SK-N-SH (cell line): Measurements from ENCODE around the gene PCSK5. TPM values are rescaled to one million over a fixed set of nuclear protein-coding genes. Genes with fewer than 3 reads are reported as not detected.

Source experiments
- CTCF ChIA-PET: fragments of 300-600, 350-600 bp; formaldehyde crosslinking; extraction: SDS; loops from one replicate; lab custom pipeline; 2021; lab: Yijun Ruan, JAX
- POLR2A ChIA-PET: fragments of 350-600 bp; sonication (Branson Sonifier 250); formaldehyde crosslinking; extraction: SDS; loops from one replicate; lab custom pipeline; 2020; ENCODE audit warnings: antibody characterized with exemption, inconsistent platforms; lab: Yijun Ruan, JAX
- DNase-seq: peaks from one replicate; pipeline ENCODE4 v3.0.0; 2012
- H2AFZ ChIP-seq: fragments of 200-600 bp; sonication (generic); 2 replicates; pipeline ENCODE4 v1.8.1; 2016; ENCODE audit warnings: antibody characterized with exemption, mild to moderate bottlenecking, low read depth
- H3F3A ChIP-seq: fragments of 200-600 bp; sonication (generic); replicated peaks from 2 replicates; pipeline ENCODE3; 2016; ENCODE audit warnings: antibody characterized with exemption, mild to moderate bottlenecking; ENCODE audit not compliant: insufficient read depth
- H3K27ac ChIP-seq, 2 experiments: fragments of 200-500 bp in 1 of 2; fragments of 200-600 bp in 1 of 2; sonication (Bioruptor generic) in 1 of 2; sonication (generic), shearing (Covaris generic) in 1 of 2; 2 replicates each; pipeline versions ENCODE4 v1.5.1 to v1.6.1; 2014 to 2016; ENCODE audit warnings: low read depth in 2 of 2, inconsistent platforms in 1 of 2, low read length in 1 of 2, mild to moderate bottlenecking in 1 of 2, mixed read lengths in 1 of 2
- H3K27me3 ChIP-seq: fragments of 200-600 bp; sonication (generic), shearing (Covaris generic); 2 replicates; pipeline ENCODE4 v1.6.1; 2016; ENCODE audit warnings: mixed run types; ENCODE audit not compliant: insufficient read depth
- H3K36me3 ChIP-seq, 2 experiments: fragments of 200-500 bp in 1 of 2; fragments of 200-600 bp in 1 of 2; sonication (Bioruptor generic) in 1 of 2; sonication (generic) in 1 of 2; replicated peaks in 1 of 2; 2 replicates each; pipeline versions ENCODE3 to v1.5.1; 2014 to 2016; ENCODE audit warnings: low read length in 1 of 2, mild to moderate bottlenecking in 1 of 2; ENCODE audit not compliant: insufficient read depth in 2 of 2, control insufficient read depth in 1 of 2
- H3K4me1 ChIP-seq, 2 experiments: fragments of 200-500 bp in 1 of 2; fragments of 200-600 bp in 1 of 2; sonication (Bioruptor generic) in 1 of 2; sonication (generic), shearing (Covaris generic) in 1 of 2; 2 replicates each; pipeline versions ENCODE4 v1.5.1 to v1.6.1; 2014 to 2016; ENCODE audit warnings: low read depth in 1 of 2, low read length in 1 of 2, mixed run types in 1 of 2; ENCODE audit not compliant: insufficient read depth in 2 of 2, control insufficient read depth in 1 of 2
- H3K4me2 ChIP-seq: fragments of 200-600 bp; sonication (generic), shearing (Covaris generic); 2 replicates; pipeline ENCODE4 v1.6.1; 2017; ENCODE audit warnings: mixed run types
- H3K4me3 ChIP-seq, 2 experiments: fragments of 200-500 bp in 1 of 2; fragments of 200-600 bp in 1 of 2; sonication (Bioruptor generic) in 1 of 2; sonication (generic), shearing (Covaris generic) in 1 of 2; 2 replicates each; pipeline versions ENCODE4 v1.5.1 to v1.8.1; 2014 to 2016; ENCODE audit warnings: low read depth in 2 of 2, inconsistent platforms in 1 of 2, low read length in 1 of 2, mild to moderate bottlenecking in 1 of 2, mixed read lengths in 1 of 2, moderate library complexity in 1 of 2
- H3K79me2 ChIP-seq: fragments of 200-600 bp; sonication (generic); 2 replicates; pipeline ENCODE4 v1.8.1; 2017; ENCODE audit warnings: mild to moderate bottlenecking; ENCODE audit not compliant: insufficient read depth
- H3K9ac ChIP-seq: fragments of 200-600 bp; sonication (generic); 2 replicates; pipeline ENCODE4 v1.6.1; 2017; ENCODE audit warnings: mixed run types
- H3K9me2 ChIP-seq: fragments of 200-600 bp; sonication (generic); 2 replicates; pipeline ENCODE4 v1.6.1; 2017; ENCODE audit warnings: mixed run types
- H3K9me3 ChIP-seq: fragments of 200-600 bp; sonication (generic); 2 replicates; pipeline ENCODE4 v1.6.1; 2017; ENCODE audit warnings: mixed run types, mild to moderate bottlenecking, moderate library complexity
- H4K20me1 ChIP-seq: fragments of 200-600 bp; sonication (generic); 2 replicates; pipeline ENCODE4 v1.6.1; 2017; ENCODE audit warnings: mild to moderate bottlenecking, mixed run types; ENCODE audit not compliant: insufficient read depth
- CHD2 ChIP-seq: fragments of 150-350 bp; IDR thresholded peaks from 2 replicates; pipeline ENCODE4 v1.6.1; 2018; ENCODE audit warnings: low read length; ENCODE audit not compliant: partially characterized antibody
- ELF1 ChIP-seq: IDR thresholded peaks from 2 replicates; pipeline ENCODE4 v1.4.0; 2012
- FOXJ3 ChIP-seq: sonication (generic); formaldehyde crosslinking; IDR thresholded peaks from 2 replicates; pipeline ENCODE4 v1.5.1; 2020; ENCODE audit warnings: mild to moderate bottlenecking, missing genetic modification reagents
- JUND ChIP-seq: IDR thresholded peaks from 2 replicates; pipeline ENCODE4 v1.4.0; 2012
- MEF2A ChIP-seq: IDR thresholded peaks from 2 replicates; pipeline ENCODE4 v1.4.0; 2012; ENCODE audit warnings: low read depth, borderline replicate concordance
- POLR2AphosphoS5 ChIP-seq: IDR thresholded peaks from 2 replicates; pipeline ENCODE4 v1.6.1; 2012; ENCODE audit warnings: low read depth, low read length
- RAD21 ChIP-seq: IDR thresholded peaks from 2 replicates; pipeline ENCODE4 v1.6.1; 2012; ENCODE audit warnings: mild to moderate bottlenecking, low read length
- RCOR1 ChIP-seq: fragments of 150-350 bp; IDR thresholded peaks from 2 replicates; pipeline ENCODE4 v1.6.1; 2017; ENCODE audit warnings: antibody characterized with exemption, low read length
- RFX5 ChIP-seq: IDR thresholded peaks from 2 replicates; pipeline ENCODE4 v1.6.1; 2012; ENCODE audit warnings: mild to moderate bottlenecking, improper control_type of control experiment, low read length
- RXRA ChIP-seq: IDR thresholded peaks from 2 replicates; pipeline ENCODE4 v1.4.0; 2012; ENCODE audit warnings: low read depth, mild to moderate bottlenecking, borderline replicate concordance
- SMC3 ChIP-seq: IDR thresholded peaks from 2 replicates; pipeline ENCODE4 v1.6.1; 2012; ENCODE audit warnings: low read depth, low read length, improper control_type of control experiment
- TAF1 ChIP-seq: IDR thresholded peaks from 2 replicates; pipeline ENCODE4 v1.6.1; 2012; ENCODE audit warnings: low read depth, mild to moderate bottlenecking, low read length, moderate library complexity, borderline replicate concordance
- TCF12 ChIP-seq: IDR thresholded peaks from 2 replicates; pipeline ENCODE4 v1.4.0; 2012
- TEAD4 ChIP-seq: IDR thresholded peaks from 2 replicates; pipeline ENCODE4 v1.4.0; 2012; ENCODE audit warnings: mild to moderate bottlenecking, borderline replicate concordance; ENCODE audit not compliant: insufficient read depth
- YY1 ChIP-seq: IDR thresholded peaks from 2 replicates; pipeline ENCODE4 v1.4.0; 2012; ENCODE audit warnings: low read depth, mild to moderate bottlenecking
- ZBTB33 ChIP-seq: IDR thresholded peaks from 2 replicates; pipeline ENCODE4 v1.4.0; 2012; ENCODE audit warnings: low read depth, borderline replicate concordance
- WGBS: methylation state at CpG from one replicate; pipeline ENCODE4 v1.1.6; 2017; ENCODE audit warnings: low lambda C conversion rate; 5-methylcytosine and 5-hydroxymethylcytosine counted together
- polyA plus RNA-seq, 3 experiments: library from polyadenylated mRNA; depleted of rRNA; stranded (reverse); fragments of >200 nt; gene quantifications; 2 replicates each; pipeline ENCODE4 v1.2.3, GENCODE V29; 2012
- TF ChIP-seq, protein P1 (sequence below): fragments of 200-600 bp; sonication (generic); IDR thresholded peaks from 2 replicates; pipeline ENCODE4 v1.6.1; 2017; ENCODE audit warnings: antibody characterized with exemption, mild to moderate bottlenecking, moderate library complexity
- TF ChIP-seq, protein P2 (sequence below): IDR thresholded peaks from 2 replicates; pipeline ENCODE4 v1.4.0; 2012; ENCODE audit warnings: low read depth, borderline replicate concordance
- TF ChIP-seq, protein P3 (sequence below): IDR thresholded peaks from 2 replicates; pipeline ENCODE4 v1.6.1; 2012; ENCODE audit warnings: mild to moderate bottlenecking, low read depth, low read length, moderate library complexity

PCSK5 gene
- polyA plus RNA-seq, 1 of the 3 experiments (the other 2 are of a cell fraction): 0.08 TPM

DNA sequence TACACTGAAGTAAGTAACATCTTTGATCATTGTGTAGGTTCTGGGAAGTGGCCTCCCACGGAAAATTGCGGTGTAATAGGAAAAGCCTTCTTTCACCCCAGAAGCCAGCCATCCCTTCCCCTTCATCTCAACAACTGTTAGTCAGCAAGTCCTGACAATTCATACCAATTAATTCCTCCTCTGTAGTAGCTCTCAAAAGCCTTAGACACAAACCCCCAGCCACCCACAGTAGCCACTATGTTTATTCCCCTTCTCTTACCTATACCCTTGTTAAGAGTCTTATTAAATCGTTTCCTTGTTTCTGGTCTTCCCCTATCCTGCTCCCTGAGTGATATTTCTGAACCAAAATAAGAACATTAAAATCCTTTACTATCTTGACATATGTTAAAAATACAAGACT is 143.6 kb downstream of the PCSK5 start:
- TF ChIP-seq TAF1: no peak
- no peak for TF ChIP-seq FOXJ3 (CRISPR knock-in tag)
- no peak for TF ChIP-seq TCF12
- TF ChIP-seq ZBTB33: no peak
- TF ChIP-seq TEAD4: no peak
- no peak for TF ChIP-seq RCOR1
- no peak for TF ChIP-seq RFX5
- TF ChIP-seq ELF1: no peak
- no peak for TF ChIP-seq SMC3
- TF ChIP-seq, protein P1, sequence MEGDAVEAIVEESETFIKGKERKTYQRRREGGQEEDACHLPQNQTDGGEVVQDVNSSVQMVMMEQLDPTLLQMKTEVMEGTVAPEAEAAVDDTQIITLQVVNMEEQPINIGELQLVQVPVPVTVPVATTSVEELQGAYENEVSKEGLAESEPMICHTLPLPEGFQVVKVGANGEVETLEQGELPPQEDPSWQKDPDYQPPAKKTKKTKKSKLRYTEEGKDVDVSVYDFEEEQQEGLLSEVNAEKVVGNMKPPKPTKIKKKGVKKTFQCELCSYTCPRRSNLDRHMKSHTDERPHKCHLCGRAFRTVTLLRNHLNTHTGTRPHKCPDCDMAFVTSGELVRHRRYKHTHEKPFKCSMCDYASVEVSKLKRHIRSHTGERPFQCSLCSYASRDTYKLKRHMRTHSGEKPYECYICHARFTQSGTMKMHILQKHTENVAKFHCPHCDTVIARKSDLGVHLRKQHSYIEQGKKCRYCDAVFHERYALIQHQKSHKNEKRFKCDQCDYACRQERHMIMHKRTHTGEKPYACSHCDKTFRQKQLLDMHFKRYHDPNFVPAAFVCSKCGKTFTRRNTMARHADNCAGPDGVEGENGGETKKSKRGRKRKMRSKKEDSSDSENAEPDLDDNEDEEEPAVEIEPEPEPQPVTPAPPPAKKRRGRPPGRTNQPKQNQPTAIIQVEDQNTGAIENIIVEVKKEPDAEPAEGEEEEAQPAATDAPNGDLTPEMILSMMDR: no peak
- TF ChIP-seq, protein P2, sequence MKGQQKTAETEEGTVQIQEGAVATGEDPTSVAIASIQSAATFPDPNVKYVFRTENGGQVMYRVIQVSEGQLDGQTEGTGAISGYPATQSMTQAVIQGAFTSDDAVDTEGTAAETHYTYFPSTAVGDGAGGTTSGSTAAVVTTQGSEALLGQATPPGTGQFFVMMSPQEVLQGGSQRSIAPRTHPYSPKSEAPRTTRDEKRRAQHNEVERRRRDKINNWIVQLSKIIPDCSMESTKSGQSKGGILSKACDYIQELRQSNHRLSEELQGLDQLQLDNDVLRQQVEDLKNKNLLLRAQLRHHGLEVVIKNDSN: no peak
- no peak for TF ChIP-seq YY1
- no peak for TF ChIP-seq RXRA
- TF ChIP-seq JUND: no peak
- TF ChIP-seq POLR2AphosphoS5: no peak
- TF ChIP-seq, all 33 proteins: peak for 0
- Histone ChIP-seq H3K4me3 (no peak overlapping the region), H3K9me2 (no peaks in the 10 kb centered on the region), H3K9me3 (no peaks in the 10 kb centered on the region), H3F3A (no peaks in the 10 kb centered on the region), H3K4me2 (no peak overlapping the region), H3K27me3 (no peaks in the 10 kb centered on the region; the same call in 1 of the 2 replicates), H3K4me1 (no peaks in the 10 kb centered on the region), H3K27ac (no peak overlapping the region), H3K9ac (no peak overlapping the region), H3K79me2 (no peaks in the 10 kb centered on the region), H4K20me1 (no peaks in the 10 kb centered on the region), H3K36me3 (no peaks in the 10 kb centered on the region), H2AFZ (no peak overlapping the region)
- CTCF ChIA-PET: no interaction called here
- POLR2A ChIA-PET: no interaction called here
- DNase-seq: no peak
- 47% methylated on average over 3 of the region's 3 CpGs for WGBS

GRCh38 chr9:76036762-76037161 is 146.3 kb downstream of the PCSK5 start:
- ChIA-PET POLR2A (no interaction called here), CTCF (interaction anchor here (1.0 kb wide), 1 partner anchor 13 kb away, joined by 3 read pairs; no protein-coding TSS in a partner anchor)
- no peaks in the 10 kb centered on the region for H3K36me3 ChIP-seq
- H2AFZ ChIP-seq: no peak overlapping the region
- no peaks in the 10 kb centered on the region for H3K4me1 ChIP-seq
- no peaks in the 10 kb centered on the region for H3K9me2 ChIP-seq
- no peaks in the 10 kb centered on the region for H3K9me3 ChIP-seq
- no peak overlapping the region for H3K27ac ChIP-seq
- no peaks in the 10 kb centered on the region; the same call in 1 of the 2 replicates for H3K27me3 ChIP-seq
- H3K79me2 ChIP-seq: no peaks in the 10 kb centered on the region
- WGBS: 6% methylated on average over 2 of the region's 2 CpGs
- H3K4me2 ChIP-seq: no peak overlapping the region
- H4K20me1 ChIP-seq: no peaks in the 10 kb centered on the region
- H3K4me3 ChIP-seq: no peak overlapping the region
- H3F3A ChIP-seq: no peaks in the 10 kb centered on the region
- H3K9ac ChIP-seq: no peak overlapping the region
- no peak for DNase-seq
- TF ChIP-seq, protein P3, sequence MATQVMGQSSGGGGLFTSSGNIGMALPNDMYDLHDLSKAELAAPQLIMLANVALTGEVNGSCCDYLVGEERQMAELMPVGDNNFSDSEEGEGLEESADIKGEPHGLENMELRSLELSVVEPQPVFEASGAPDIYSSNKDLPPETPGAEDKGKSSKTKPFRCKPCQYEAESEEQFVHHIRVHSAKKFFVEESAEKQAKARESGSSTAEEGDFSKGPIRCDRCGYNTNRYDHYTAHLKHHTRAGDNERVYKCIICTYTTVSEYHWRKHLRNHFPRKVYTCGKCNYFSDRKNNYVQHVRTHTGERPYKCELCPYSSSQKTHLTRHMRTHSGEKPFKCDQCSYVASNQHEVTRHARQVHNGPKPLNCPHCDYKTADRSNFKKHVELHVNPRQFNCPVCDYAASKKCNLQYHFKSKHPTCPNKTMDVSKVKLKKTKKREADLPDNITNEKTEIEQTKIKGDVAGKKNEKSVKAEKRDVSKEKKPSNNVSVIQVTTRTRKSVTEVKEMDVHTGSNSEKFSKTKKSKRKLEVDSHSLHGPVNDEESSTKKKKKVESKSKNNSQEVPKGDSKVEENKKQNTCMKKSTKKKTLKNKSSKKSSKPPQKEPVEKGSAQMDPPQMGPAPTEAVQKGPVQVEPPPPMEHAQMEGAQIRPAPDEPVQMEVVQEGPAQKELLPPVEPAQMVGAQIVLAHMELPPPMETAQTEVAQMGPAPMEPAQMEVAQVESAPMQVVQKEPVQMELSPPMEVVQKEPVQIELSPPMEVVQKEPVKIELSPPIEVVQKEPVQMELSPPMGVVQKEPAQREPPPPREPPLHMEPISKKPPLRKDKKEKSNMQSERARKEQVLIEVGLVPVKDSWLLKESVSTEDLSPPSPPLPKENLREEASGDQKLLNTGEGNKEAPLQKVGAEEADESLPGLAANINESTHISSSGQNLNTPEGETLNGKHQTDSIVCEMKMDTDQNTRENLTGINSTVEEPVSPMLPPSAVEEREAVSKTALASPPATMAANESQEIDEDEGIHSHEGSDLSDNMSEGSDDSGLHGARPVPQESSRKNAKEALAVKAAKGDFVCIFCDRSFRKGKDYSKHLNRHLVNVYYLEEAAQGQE: no peak
- TF ChIP-seq CHD2 (no peak), MEF2A (no peak), ELF1 (no peak), TAF1 (no peak), RAD21 (no peak), SMC3 (no peak)
- TF ChIP-seq, protein P1: no peak
